Neuronal stem cell (in vitro differentiated cells): ENCODE results near the gene JAG2.
A peak's percentile ranks its signal among the peaks of the same experiment; 100 is the strongest.

ENCODE experiments used
- DNase-seq: peaks from one replicate; pipeline ENCODE4 v3.0.0-alpha.2; 2013; ENCODE audit warnings: low spot score
- H2AFZ ChIP-seq: one replicate; pipeline ENCODE4 v1.6.1; 2013; ENCODE audit warnings: mild to moderate bottlenecking, low read length, inconsistent platforms
- H2AK5ac ChIP-seq: 2 replicates; pipeline ENCODE4 v1.6.1; 2013; ENCODE audit warnings: low read depth, mild to moderate bottlenecking, inconsistent platforms, low read length, moderate library complexity, mixed read lengths
- H2BK120ac ChIP-seq: 2 replicates; pipeline ENCODE4 v1.6.1; 2013; ENCODE audit warnings: low read depth, mild to moderate bottlenecking, inconsistent platforms, low read length, moderate library complexity, mixed read lengths
- H2BK12ac ChIP-seq: one replicate; pipeline ENCODE4 v1.6.1; 2013; ENCODE audit warnings: low read length, inconsistent platforms
- H2BK15ac ChIP-seq: 2 replicates; pipeline ENCODE4 v1.6.1; 2013; ENCODE audit warnings: mild to moderate bottlenecking, low read length, inconsistent platforms, mixed read lengths
- H2BK5ac ChIP-seq: one replicate; pipeline ENCODE4 v1.6.1; 2013; ENCODE audit warnings: inconsistent platforms, mild to moderate bottlenecking, low read length, moderate library complexity
- H3K14ac ChIP-seq: one replicate; pipeline ENCODE4 v1.6.1; 2013; ENCODE audit warnings: low read length, inconsistent platforms
- H3K18ac ChIP-seq: 2 replicates; pipeline ENCODE4 v1.6.1; 2013; ENCODE audit warnings: low read length, inconsistent platforms
- H3K23ac ChIP-seq: 2 replicates; pipeline ENCODE4 v1.6.1; 2013; ENCODE audit warnings: low read depth, mild to moderate bottlenecking, mixed read lengths, low read length, inconsistent platforms; ENCODE audit not compliant: poor library complexity
- H3K27ac ChIP-seq: replicated peaks from 3 replicates; pipeline ENCODE4 v1.5.1; 2013; ENCODE audit warnings: low read length, inconsistent platforms
- H3K27me3 ChIP-seq, 3 experiments: 2 replicates each; pipeline ENCODE4 v1.6.1; 2013; ENCODE audit warnings: low read length in 3 of 3, mild to moderate bottlenecking in 2 of 3, inconsistent platforms in 1 of 3, low read depth in 1 of 3, mixed read lengths in 1 of 3, moderate library complexity in 1 of 3; ENCODE audit not compliant: control insufficient read depth in 3 of 3, insufficient read depth in 3 of 3
- H3K36me3 ChIP-seq, 2 donors: replicated peaks in 1 of 2; 2 replicates each; pipeline ENCODE4 v1.6.1; 2013; ENCODE audit warnings: low read length in 2 of 2; ENCODE audit not compliant: control insufficient read depth in 2 of 2, insufficient read depth in 2 of 2
- H3K4ac ChIP-seq: 2 replicates; pipeline ENCODE4 v1.6.1; 2013; ENCODE audit warnings: inconsistent platforms, mild to moderate bottlenecking, low read length, moderate library complexity
- H3K4me1 ChIP-seq, 2 donors: 1 replicate in 1 of 2; 2 replicates in 1 of 2; pipeline ENCODE4 v1.6.1; 2013; ENCODE audit warnings: low read length in 2 of 2, low read depth in 1 of 2; ENCODE audit not compliant: control insufficient read depth in 2 of 2, insufficient read depth in 1 of 2
- H3K4me2 ChIP-seq: one replicate; pipeline ENCODE4 v1.6.1; 2013; ENCODE audit warnings: mild to moderate bottlenecking, low read length, inconsistent platforms; ENCODE audit not compliant: insufficient read depth, poor library complexity, severe bottlenecking
- H3K4me3 ChIP-seq, 2 donors: 2 replicates each; pipeline ENCODE4 v1.5.1; 2013; ENCODE audit warnings: low read length in 2 of 2, mild to moderate bottlenecking in 2 of 2, inconsistent platforms in 1 of 2, moderate library complexity in 1 of 2
- H3K79me1 ChIP-seq: one replicate; pipeline ENCODE4 v1.6.1; 2013; ENCODE audit warnings: low read depth, mild to moderate bottlenecking, inconsistent platforms, low read length, moderate library complexity
- H3K9ac ChIP-seq: one replicate; pipeline ENCODE4 v1.6.1; 2013; ENCODE audit warnings: mild to moderate bottlenecking, low read depth, low read length, inconsistent platforms; ENCODE audit not compliant: poor library complexity
- H3K9me3 ChIP-seq, 2 donors: replicated peaks in 1 of 2; 2 replicates each; pipeline versions ENCODE3 to v1.6.1; 2013; ENCODE audit warnings: low read length in 2 of 2, mild to moderate bottlenecking in 2 of 2, inconsistent platforms in 1 of 2, low read depth in 1 of 2, mixed read lengths in 1 of 2, moderate library complexity in 1 of 2; ENCODE audit not compliant: control insufficient read depth in 2 of 2, insufficient read depth in 1 of 2
- H4K8ac ChIP-seq: one replicate; pipeline ENCODE4 v1.6.1; 2013; ENCODE audit warnings: low read depth, mild to moderate bottlenecking, inconsistent platforms, low read length, moderate library complexity
- H4K91ac ChIP-seq: one replicate; pipeline ENCODE4 v1.6.1; 2013; ENCODE audit warnings: low read length, low read depth, mild to moderate bottlenecking, inconsistent platforms; ENCODE audit not compliant: poor library complexity
- WGBS, 2 donors: extraction: QIAGEN DNeasy Blood & Tissue Kit; methylation state at CpG; one replicate each; pipeline ENCODE4 v1.1.7; 2013; ENCODE audit warnings: missing lambda C conversion rate in 2 of 2, mixed read lengths in 1 of 2; ENCODE audit not compliant: insufficient read length in 2 of 2, insufficient replicate concordance in 1 of 2; ENCODE audit errors: extremely low coverage in 2 of 2; 5-methylcytosine and 5-hydroxymethylcytosine counted together

Gene JAG2

DNA sequence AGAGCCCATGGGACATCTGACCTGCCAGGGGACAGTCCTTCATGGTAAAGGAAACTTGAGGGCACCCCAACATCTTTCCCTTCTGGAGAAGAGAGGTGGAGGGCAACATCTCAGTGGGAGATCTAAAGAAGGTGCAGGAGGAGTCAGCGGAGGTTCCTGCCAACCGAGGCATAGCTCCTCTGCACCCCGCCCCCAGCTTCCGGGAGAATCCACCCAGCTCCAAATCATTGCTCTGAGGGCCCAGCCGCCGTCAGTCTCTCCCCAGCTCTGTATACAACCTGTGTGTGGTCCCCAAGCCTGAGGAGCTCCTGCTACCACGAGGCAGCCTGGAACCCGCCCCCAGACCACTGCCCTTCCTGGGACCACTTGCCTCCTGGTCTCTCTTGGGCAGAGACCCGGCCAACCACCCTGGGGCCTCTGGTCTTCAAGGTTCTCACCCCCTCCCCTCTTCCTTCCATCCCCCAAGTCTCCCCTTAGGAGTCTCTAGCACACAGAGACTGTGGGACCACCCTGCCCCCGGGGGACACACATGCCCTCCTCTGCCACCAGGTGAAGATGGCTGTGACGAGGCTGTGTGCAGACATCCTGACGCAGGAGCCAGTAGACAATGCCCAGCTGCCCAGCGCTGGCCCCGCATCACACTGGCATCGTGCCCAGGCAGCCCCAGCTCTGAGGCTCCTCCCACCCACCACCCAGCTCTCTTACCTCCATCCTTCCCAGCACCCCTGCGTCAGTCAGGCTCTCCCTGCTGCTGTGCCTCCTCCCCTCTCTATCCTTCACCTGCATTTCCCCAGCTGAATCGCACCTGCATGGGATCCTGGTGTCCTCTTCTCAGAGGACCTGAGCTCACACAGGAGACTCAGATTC is 25.6 kb upstream of the JAG2 start:
- no peak overlapping the region for H3K4ac ChIP-seq
- no peak overlapping the region for H3K27ac ChIP-seq
- no peak for DNase-seq
- peak overlapping the region; percentile 14 for H3K14ac ChIP-seq
- H3K23ac ChIP-seq = peak overlapping the region; percentile 1
- no peak overlapping the region for H4K8ac ChIP-seq
- H3K36me3 ChIP-seq = no peaks in the 10 kb centered on the region
- H2AK5ac ChIP-seq = peak overlapping the region; percentile 98
- no CpG with 5 or more reads among the region's 17 CpGs for WGBS, 2 donors
- H3K4me1 ChIP-seq = peaks cover 22 to 43% of the 10 kb centered on the region in 2 donors
- no peak overlapping the region for H3K4me2 ChIP-seq
- no peak overlapping the region for H3K9ac ChIP-seq
- no peak overlapping the region for H3K4me3 ChIP-seq
- H2BK120ac ChIP-seq = peak overlapping the region; percentile 87
- H2BK12ac ChIP-seq = peak overlapping the region; percentile 97
- H4K91ac ChIP-seq = no peak overlapping the region
- peak overlapping the region; percentile 26 for H2BK5ac ChIP-seq
- peak overlapping the region; percentile 98 for H2BK15ac ChIP-seq
- peaks cover 0 to 2% (median 0%) of the 10 kb centered on the region in 3 experiments for H3K27me3 ChIP-seq
- peaks cover 1% of the 10 kb centered on the region for H3K79me1 ChIP-seq
- peaks cover 1 to 2% of the 10 kb centered on the region in 2 donors for H3K9me3 ChIP-seq
- H3K18ac ChIP-seq = peak overlapping the region; percentile 94
- no peak overlapping the region for H2AFZ ChIP-seq

DNA sequence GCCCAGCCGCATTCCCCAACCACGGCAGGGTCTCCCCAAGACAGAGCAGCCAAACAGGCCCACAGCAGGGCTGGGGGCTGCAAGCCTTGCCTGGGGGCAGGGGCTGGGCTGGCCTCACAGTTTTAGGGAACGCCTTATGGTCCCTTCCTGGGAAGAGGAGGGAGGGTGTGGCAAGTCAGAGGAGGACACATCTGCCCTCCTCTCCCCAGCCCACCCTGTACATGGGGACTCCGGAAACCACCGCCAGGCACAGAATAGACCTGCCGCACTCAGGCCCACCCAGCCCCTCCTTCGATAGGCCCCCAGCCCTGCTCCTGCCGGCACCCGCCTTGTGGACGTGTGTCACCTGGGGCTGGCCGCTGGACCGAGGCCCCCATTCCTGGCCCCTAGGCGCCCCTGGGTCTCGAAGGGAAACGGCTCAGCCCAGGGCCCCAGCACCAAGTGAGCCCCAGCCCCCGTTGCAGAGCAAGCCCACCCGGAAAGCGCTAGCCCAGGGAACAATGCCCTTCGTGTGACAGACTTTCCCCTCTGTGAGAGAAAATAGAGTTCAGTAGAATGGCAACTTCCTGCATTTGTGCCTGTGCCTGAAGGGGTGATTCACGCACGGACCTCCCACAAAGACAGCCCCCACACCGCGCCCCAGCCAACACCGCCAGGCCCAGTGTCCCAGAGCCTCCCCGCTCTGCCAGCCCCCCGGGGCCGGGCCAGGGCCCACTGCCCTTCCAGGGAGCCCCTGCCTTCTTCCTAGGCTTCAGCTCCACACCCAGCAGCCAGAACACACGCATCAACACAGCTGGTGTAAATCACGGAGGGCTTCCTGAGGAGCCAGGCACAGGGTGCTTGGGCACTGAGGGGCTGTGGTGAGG is 24.5 kb upstream of the JAG2 start:
- peaks cover 1% of the 10 kb centered on the region for H3K79me1 ChIP-seq
- H3K36me3 ChIP-seq = no peaks in the 10 kb centered on the region
- no peak overlapping the region for H4K91ac ChIP-seq
- peak overlapping the region; percentile 72 for H2AK5ac ChIP-seq
- no peak overlapping the region for H3K4me3 ChIP-seq
- H3K9me3 ChIP-seq = peaks cover 2 to 7% of the 10 kb centered on the region in 2 donors
- H2AFZ ChIP-seq = peak overlapping the region; percentile 84
- H3K18ac ChIP-seq = peak overlapping the region; percentile 94
- no peak overlapping the region for H3K4me2 ChIP-seq
- DNase-seq = no peak
- peak overlapping the region; percentile 75 for H2BK5ac ChIP-seq
- H2BK12ac ChIP-seq = peak overlapping the region; percentile 90
- no peak overlapping the region for H4K8ac ChIP-seq
- WGBS, 2 donors = no CpG with 5 or more reads among the region's 29 CpGs
- no peak overlapping the region for H3K4ac ChIP-seq
- peak overlapping the region; percentile 14 for H3K14ac ChIP-seq
- H2BK120ac ChIP-seq = peak overlapping the region; percentile 87
- peak overlapping the region; percentile 98 for H2BK15ac ChIP-seq
- peaks cover 22 to 43% of the 10 kb centered on the region in 2 donors for H3K4me1 ChIP-seq
- no peak overlapping the region for H3K9ac ChIP-seq
- H3K23ac ChIP-seq = peak overlapping the region; percentile 43
- H3K27me3 ChIP-seq = peaks cover 0 to 2% (median 0%) of the 10 kb centered on the region in 3 experiments
- no peak overlapping the region for H3K27ac ChIP-seq

DNA sequence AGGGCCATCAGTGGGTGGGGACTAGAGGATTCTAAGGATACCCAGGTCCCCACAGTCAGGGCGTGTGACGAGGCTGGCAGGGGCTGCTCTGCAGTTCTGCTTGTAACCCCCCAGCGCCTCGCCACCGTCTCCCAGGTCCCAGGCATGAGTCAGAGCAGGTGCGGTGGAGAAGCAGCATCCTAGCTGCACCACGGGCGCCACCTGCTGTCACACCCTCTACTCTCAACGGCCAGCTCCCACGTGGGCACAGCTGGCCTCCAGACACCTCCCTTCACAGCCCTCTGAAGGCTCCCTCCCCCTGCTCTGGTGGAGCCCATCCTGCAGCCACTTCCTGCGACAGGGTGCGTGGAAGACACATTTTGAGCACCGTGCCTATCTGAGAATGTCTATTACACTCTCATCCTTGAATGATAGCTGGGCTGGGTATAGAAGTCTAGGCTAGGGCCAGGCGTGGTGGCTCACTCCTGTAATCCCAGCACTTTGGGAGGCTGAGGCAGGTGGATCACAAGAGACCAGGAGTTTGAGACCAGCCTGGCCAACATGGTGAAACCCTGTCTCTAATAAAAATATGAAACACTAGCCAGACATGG is 19.5 kb upstream of the JAG2 start:
- WGBS, 2 donors = no CpG with 5 or more reads among the region's 14 CpGs
- H4K8ac ChIP-seq = no peak overlapping the region

More for the DNA sequence above, 19.5 kb upstream of the JAG2 start:
- Histone ChIP-seq H3K4me2 (no peak overlapping the region), H2AK5ac (peak overlapping the region; percentile 78), H3K9ac (no peak overlapping the region), H2BK15ac (no peak overlapping the region), H3K4me3 (no peak overlapping the region), H3K9me3 (peaks cover 6 to 11% of the 10 kb centered on the region in 2 donors), H2BK12ac (no peak overlapping the region), H3K79me1 (no peaks in the 10 kb centered on the region), H3K36me3 (no peaks in the 10 kb centered on the region), H3K27me3 (peaks cover 0 to 5% (median 0%) of the 10 kb centered on the region in 3 experiments), H3K18ac (peak overlapping the region; percentile 66), H3K4ac (no peak overlapping the region), H3K23ac (peak overlapping the region; percentile 68), H2BK120ac (no peak overlapping the region), H2BK5ac (peak overlapping the region; percentile 70), H3K14ac (no peak overlapping the region), H4K91ac (no peak overlapping the region), H3K4me1 (peaks cover 2 to 5% of the 10 kb centered on the region in 2 donors), H2AFZ (no peak overlapping the region), H3K27ac (no peak overlapping the region)
- no peak for DNase-seq
